Stimulated activated CD4-positive, alpha-beta T cell treated with anti-CD3 and anti-CD28 coated beads, Interleukin-15, amount 100 ng/mL, for 24 hours (primary cell): ENCODE results near the gene PRAME.
"Not testable (repeated sequence)": the region's sequence is repeated elsewhere in the genome, so short reads cannot be mapped to it uniquely, and the experiment has no call there.

Source experiments
- DNase-seq: peaks from one replicate; pipeline ENCODE4 v3.0.0-alpha.2; 2020

The PRAME gene

DNA sequence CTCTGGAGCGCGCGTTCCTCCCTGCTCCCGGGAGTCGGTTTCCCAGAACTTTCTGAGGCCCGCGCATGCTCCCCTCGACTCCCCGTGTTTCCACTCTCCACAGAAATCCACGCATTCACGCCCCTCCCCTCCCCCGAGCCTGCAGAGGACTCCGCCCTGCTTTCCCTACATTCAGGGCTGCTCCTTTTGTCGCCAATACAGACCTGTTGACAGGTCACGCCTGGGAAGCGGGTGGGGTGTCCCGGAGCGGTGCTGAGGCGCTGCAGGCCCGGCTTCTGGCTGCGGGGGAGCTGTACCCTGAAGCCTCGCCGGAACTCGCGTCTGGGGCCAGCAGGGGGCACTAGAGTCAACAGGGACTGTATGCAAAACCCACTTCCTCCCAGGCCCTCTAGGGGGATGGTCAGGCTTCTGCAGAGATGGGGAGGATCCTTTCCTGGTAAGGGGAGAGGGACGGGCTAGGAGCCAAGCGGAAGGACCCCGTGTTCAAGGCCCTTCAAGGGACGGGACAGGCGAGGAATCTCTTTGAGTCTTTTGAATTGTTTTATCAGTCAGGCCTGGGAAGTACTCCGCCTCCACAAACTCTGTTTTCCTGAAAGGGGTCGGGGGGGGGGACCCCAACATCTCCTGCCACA is at the start of gene PRAME:
Gene PRAME (minus strand): TSS at position 294 of the 632 bp plus-strand sequence. CDS start 2,433 bp downstream, outside the sequence.
- peak; percentile 92 for DNase-seq

DNA sequence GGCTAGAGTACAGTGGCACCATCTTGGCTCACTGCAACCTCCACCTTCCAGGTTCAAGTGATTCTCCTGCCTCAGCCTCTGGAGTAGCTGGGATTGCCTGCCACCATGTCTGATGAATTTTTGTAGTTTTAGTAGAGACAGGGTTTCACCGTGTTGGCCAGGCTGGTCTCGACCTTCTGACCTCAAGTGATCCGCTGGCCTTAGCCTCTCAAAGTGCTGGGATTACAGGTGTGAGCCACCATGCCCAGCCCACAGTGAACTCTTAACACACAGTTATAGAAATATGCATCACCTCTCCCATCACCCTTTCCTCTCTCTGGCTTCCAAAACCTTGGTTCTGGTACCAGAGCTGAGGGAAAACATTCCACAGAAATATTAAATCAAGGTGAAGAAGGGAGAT is 49.0 kb upstream of the PRAME start:
- DNase-seq, result not testable (repeated sequence)

DNA sequence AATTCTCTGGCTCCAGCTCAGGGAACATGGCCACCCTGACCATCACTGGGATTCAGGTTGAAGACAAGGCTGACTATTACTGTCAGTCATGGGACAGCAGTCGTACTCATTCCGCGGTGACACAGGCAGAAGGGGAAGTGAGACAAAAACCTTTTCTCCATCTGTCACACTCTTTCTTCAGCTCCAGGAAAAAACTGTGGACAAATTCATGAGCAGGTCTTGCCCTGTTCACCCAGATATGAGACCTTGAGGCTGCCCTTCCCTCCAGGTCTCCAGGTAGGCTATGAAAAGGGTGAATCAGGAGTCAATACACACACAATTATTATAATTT is 46.0 kb upstream of the PRAME start:
- DNase-seq, result no peak

DNA sequence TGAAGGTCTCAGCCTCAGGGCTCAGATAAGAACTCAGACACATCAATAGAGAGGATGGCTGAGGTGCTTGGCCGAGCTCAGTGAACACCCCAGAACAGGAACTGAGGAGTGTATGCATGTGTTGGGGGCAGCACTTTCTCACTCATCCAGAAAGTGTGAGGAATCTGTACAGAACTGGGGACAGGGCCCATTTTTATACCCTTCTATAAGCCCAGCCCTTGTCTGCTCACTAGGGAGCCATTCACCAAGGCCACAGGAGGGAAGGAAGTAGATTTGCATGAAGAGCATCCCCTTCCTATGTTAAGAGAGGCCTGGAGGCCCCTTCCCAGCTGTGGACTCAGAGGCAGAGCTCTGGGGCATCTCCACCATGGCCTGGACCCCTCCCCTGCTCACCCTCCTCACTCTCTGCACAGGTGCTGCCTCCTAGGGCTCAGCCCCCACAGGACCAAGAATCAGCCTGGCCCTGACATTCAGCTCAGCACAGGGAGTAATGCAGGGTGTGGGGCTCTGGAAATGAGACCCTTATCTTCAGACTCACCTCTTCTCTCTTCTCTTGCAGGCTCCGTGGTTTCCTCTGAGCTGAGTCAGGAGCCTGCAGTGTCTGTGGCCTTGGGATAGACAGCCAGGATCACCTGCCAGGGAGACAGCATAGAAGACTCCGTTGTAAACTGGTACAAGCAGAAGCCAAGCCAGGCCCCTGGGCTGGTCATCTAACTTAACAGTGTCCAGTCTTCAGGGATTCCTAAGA is 45.4 kb upstream of the PRAME start:
- DNase-seq, result no peak

DNA sequence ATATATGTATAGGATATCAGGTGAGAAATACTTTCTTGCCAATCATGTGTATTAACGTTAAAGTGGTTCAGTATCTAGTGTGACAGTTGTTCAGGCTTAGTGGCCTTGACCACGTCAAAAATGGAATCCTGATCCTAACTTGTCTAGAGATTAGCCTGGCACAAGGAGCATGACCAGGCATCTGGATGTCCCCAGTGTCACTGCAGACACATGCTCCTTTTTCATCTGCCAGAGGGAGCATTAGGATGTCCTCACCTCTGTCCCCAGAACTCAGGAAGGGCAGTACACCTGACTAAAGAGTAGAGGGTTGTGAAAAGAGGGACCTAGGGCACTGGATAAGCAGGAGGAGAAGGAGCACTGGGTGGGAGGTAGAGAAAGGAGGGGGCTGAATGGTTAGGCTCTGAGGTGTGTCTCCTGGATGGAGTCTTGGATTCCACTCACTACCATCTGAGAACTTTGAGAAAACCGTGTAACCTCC is 44.4 kb upstream of the PRAME start:
- DNase-seq, result no peak

DNA sequence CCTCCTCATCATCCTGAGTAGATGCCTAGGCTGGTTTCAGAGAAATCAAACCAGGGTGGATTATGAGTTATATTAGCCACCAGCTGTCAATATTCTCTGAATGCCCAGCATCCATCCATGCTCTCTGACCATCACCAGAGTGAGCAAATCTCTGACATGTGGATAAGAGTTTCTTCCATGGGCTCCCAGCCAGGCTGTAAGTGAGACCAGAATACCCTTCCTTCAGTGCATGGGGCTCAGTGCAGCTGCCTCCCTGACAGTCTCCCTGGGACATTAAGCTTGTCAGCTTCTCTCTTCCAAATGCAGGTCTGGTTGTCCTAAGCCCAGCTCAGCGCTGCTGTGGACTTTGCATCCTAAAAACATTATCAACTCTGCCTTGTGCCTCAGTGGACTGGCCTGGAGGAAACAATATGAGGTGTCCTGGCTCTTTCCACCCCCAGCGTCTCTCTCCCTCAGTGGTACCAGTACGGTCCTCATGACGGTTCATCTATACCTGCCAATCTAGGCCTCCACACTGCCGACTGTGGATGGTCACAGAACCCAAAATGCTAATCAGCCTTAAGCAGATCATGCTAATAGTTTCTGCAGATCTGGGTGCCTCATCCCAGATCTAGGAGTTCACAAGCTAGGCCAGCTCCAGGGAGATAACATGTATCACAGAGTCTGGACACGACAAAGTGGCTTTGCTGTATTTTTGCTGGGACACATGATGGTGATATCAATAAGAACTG is 41.6 kb upstream of the PRAME start:
- DNase-seq, result no peak

- DNase-seq, result no peak
These were observed 40.2 kb upstream of the PRAME start for GRCh38 chr22:22599248-22599647.

- DNase-seq, result no peak
These were observed 39.1 kb upstream of the PRAME start for GRCh38 chr22:22598144-22598543.

GRCh38 chr22:22595001-22595835 is 36.2 kb upstream of the PRAME start:
- no peak for DNase-seq

- peak; percentile 72 for DNase-seq
These were observed 35.0 kb upstream of the PRAME start for GRCh38 chr22:22593964-22594656.

DNA sequence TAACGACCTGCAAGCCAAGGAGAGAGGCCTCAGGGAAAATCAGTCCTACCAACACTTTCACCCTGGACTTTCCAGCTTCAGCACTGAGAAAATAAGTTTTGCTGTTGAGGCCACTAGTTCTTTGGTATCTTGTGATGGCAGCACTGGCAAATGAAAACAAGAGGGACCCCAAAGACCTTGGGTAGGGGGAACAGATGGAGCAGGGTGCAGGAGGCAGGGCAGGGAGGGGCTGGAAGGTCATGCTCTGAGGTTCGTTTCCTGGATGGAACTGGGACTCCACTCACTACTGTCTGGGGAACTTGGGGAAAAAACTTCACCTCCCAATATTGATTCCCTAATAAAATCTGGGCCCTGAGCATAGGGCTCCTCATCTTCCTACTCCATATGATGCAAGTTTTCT is 34.2 kb upstream of the PRAME start:
- no peak for DNase-seq

DNA sequence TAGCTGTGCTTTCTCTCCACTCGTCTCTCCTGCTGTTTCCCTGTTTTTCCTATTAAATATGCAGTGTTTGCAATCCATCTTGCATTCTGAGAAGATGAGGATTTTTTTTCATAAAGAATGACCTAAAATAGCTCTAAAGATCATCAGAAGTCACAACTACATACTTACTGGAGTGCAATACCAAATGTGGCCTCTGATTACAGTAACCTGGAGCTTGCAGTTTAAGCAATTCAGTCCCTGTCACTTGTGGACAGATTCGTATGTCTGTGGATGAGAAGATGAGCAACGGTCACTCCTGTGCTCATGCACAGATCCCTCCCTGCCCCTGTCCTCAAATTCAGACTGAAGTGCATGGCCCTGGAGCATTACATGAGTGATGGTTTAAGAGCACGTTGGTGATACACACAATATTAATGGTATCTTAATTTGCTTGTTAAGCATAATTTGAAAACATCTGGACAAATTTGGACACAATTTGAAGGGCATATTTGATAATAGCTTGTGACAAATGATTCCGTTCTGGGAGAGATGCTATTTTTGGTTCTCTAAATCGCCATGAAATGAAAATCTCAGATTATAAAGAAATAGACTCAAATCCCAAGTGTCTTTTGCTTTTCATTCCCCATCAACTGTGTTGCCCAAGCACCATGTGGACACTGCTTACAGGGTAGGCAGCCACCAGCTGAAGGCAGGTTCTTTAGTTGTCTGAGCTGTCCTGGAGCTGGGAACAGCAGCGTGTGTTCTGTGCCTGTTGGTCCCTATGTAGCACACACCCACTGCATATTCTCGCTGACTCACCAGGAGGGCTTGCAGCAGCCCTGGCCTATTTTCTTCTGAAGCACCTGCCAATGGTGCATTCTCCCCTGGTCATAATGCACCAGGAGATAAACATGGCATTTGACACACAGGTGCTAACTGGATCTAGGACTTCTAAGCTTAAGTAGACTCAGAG is 32.6 kb upstream of the PRAME start:
- DNase-seq, result no peak

DNA sequence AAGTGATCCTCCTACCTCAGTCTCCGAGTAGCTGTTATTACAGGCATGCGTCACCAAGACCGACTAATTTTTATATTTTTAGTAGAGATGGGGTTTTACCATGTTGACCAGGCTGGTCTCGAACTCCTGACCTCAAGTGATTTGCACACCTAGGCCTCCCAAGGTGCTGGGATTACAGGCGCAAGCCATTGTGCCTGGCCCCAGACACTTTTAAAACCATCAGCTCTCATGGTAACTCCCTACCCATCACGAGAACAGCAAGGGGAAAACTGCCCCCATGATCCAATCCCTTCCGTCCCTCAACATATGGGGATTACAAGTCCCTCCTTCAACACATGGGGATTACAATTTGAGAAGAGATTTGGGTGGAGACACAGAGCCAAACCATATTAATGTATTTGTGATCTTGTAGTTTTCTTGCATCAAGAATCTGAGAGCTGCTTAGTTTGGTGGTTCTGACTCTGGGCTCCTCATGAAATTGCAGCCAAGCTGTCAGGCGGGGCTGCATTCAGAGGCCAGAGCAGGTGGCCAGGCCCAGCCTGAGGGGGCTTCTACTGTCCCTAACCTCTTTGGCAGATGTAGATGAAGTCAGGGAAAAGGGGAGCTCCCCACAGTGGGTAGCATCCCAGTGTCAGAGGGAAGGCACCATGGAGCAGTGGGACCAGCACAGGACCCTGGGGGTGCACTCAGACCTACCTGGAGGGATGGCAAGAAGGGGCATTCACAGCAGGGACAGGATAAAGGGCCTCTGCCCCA is 31.2 kb upstream of the PRAME start:
- no peak for DNase-seq

- DNase-seq, result no peak
These were observed 29.6 kb upstream of the PRAME start for GRCh38 chr22:22588485-22589164.

GRCh38 chr22:22587577-22588188 is 28.6 kb upstream of the PRAME start:
- no peak for DNase-seq

- no peak for DNase-seq
These were observed 25.7 kb upstream of the PRAME start for GRCh38 chr22:22584722-22585121.

- DNase-seq, result no peak
These were observed 24.0 kb upstream of the PRAME start for GRCh38 chr22:22583030-22583429.

GRCh38 chr22:22581524-22581923 is 22.5 kb upstream of the PRAME start:
- DNase-seq, result not testable (repeated sequence)

DNA sequence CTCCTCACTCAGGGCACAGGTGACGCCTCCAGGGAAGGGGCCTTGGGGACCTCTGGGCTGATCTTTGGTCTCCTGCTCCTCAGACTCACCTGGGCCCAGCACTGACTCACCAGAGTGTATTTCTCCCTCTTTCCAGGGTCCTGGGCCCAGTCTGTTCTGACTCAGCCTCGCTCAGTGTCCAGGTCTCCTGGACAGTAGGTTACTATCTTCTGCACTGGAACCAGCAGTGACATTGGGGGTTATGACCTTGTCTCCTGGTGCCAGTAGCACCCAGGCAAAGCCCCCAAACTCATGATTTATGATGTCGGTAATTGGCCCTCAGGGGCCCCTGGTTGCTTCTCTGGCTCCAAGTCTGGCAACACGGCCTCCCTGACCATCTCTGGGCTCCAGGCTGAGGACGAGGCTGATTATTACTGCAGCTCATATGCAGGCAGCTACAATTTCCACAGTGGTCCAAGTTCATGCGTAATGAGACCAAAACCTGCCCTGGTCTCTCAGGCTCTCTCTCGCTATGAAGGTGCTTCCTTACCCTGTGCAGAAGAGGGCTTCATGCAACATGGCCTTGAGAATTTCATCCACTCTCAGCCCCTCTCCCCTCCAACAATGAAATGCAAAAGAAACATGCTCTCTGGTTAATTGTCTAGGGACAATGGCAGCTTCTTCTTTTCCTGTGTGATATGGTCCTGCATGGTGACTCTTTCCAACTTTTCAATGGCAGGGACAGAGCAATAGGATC is 21.0 kb upstream of the PRAME start:
- no peak for DNase-seq
